Measurements from ENCODE around the gene BIRC6. TPM values are rescaled to one million over a fixed set of nuclear protein-coding genes. Genes with fewer than 3 reads are reported as not detected.

BIRC6 gene
- total and polyA plus RNA-seq, 2 of the 8 experiments (the other 6 are each of a cell fraction or from before 2014, with no cell fraction given), result 32.5 to 69.5 TPM

DNA sequence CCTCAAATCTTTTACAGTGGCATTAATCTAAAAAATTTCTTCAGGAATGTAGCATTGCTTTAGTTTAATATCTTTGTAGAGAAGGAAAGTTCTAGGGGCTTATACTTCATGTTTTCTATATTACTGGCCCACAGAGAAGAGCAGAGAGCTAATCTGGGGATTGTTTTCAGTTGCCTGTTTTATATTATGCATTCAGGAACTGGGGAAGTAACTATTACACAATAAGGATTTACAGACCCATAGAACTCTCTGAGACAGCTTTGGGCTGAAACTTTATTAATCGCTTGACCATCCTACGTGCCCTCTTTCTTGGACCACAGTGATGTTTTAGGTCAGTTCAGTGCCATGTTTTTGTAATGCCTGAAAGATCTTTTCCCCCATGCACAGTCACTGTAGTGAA, 29.9 kb downstream of the BIRC6 start:
- CTCF ChIA-PET (ENCODE audit: partially characterized antibody), result no interaction called here
- DNase-seq (ENCODE audit: low read depth in 1 of 2, low spot score in 2 of 2), result no peak
- no peak overlapping the region for H2BK120ac ChIP-seq (replicated peaks; ENCODE audit: low read depth, low read length)
- H3K4ac ChIP-seq (replicated peaks; ENCODE audit: insufficient read length, low read depth, low read length), result no peak overlapping the region
- FAIRE-seq, result no peak
- no peak overlapping the region for H2BK12ac ChIP-seq (ENCODE audit: low read depth, low read length)
- no peak overlapping the region for H2BK20ac ChIP-seq (ENCODE audit: low read length)
- H4K8ac ChIP-seq (ENCODE audit: extremely low read depth, insufficient read depth, low read length), result no peak overlapping the region
- H3K27ac ChIP-seq (ENCODE audit: low read depth, low read length), result no peak overlapping the region
- peaks cover 2 to 7% of the 10 kb centered on the region in 2 experiments for H4K20me1 ChIP-seq (replicated peaks in 1 of 2; ENCODE audit: control insufficient read depth in 1 of 2, insufficient read depth in 2 of 2, low read length in 2 of 2)
- no peak overlapping the region for H4K91ac ChIP-seq (replicated peaks; ENCODE audit: insufficient read length, low read length)
- WGBS, 2 experiments (ENCODE audit: extremely low coverage in 1 of 2, insufficient coverage in 1 of 2, insufficient read length in 1 of 2, insufficient replicate concordance in 2 of 2, low coverage in 1 of 2, low lambda C conversion rate in 2 of 2, missing lambda C conversion rate in 1 of 2), result 89% methylated on average over 2 of the region's 2 CpGs; no CpG with 5 or more reads in 1 of the 2 experiments
- H2AFZ ChIP-seq (ENCODE audit: low read length), result no peak overlapping the region
- no peak overlapping the region for H3K14ac ChIP-seq (ENCODE audit: insufficient read length)
- peaks cover 3 to 23% of the 10 kb centered on the region in 2 experiments; a peak in 2 of 4 replicates for H3K79me2 ChIP-seq (ENCODE audit: control insufficient read depth in 1 of 2, insufficient read depth in 2 of 2, low read length in 2 of 2)
- no peak overlapping the region for H3K9ac ChIP-seq (replicated peaks in 1 of 4; ENCODE audit: extremely low read depth in 1 of 4, low read depth in 3 of 4, low read length in 3 of 4)
- H3K9me3 ChIP-seq (ENCODE audit: insufficient read depth in 2 of 2, low read depth in 1 of 2, low read length in 1 of 2), result no peaks in the 10 kb centered on the region
- no peaks in the 10 kb centered on the region for H3K79me1 ChIP-seq (ENCODE audit: low read depth, low read length)
- H3K4me2 ChIP-seq (ENCODE audit: insufficient read depth in 1 of 2, low read depth in 2 of 2, low read length in 2 of 2), result no peak overlapping the region
- H3K27me3 ChIP-seq (replicated peaks in 1 of 4; ENCODE audit: control insufficient read depth in 3 of 4, extremely low read depth in 1 of 4, insufficient read depth in 3 of 4, low read length in 3 of 4), result no peaks in the 10 kb centered on the region
- no peak overlapping the region for H4K5ac ChIP-seq (ENCODE audit: insufficient read length, low read depth, low read length)
- POLR2A ChIA-PET (ENCODE audit: partially characterized antibody), result no interaction called here
- no peak overlapping the region for H3K23ac ChIP-seq (ENCODE audit: insufficient read length)
- H3K23me2 ChIP-seq (ENCODE audit: low read depth, low read length), result no peaks in the 10 kb centered on the region
- H2AK5ac ChIP-seq (ENCODE audit: low read depth, low read length), result no peak overlapping the region
- no peak overlapping the region for H2BK5ac ChIP-seq (ENCODE audit: low read depth, low read length)
- H2BK15ac ChIP-seq (ENCODE audit: low read length), result no peak overlapping the region
- H3K4me1 ChIP-seq (replicated peaks in 1 of 4; ENCODE audit: control insufficient read depth in 3 of 4, insufficient read depth in 4 of 4, low read length in 3 of 4), result no peaks in the 10 kb centered on the region
- peaks cover 4 to 31% (median 11%) of the 10 kb centered on the region in 4 experiments for H3K36me3 ChIP-seq (ENCODE audit: control insufficient read depth in 2 of 4, insufficient read depth in 4 of 4, low read length in 3 of 4)
- H3K56ac ChIP-seq (replicated peaks; ENCODE audit: insufficient read length, low read depth, low read length), result no peak overlapping the region
- H3K18ac ChIP-seq (ENCODE audit: extremely low read depth, low read length), result no peak overlapping the region
- no peak overlapping the region for H3K4me3 ChIP-seq (ENCODE audit: extremely low read depth in 1 of 4, insufficient read depth in 2 of 4, low read depth in 3 of 4, low read length in 4 of 4)
- TF ChIP-seq JUN (IDR thresholded peaks at IDR 0.05; ENCODE audit: low read depth, low read length), result no peak
- TF ChIP-seq KDM5A (IDR thresholded peaks at IDR 0.05; ENCODE audit: low read length), result no peak
- no peak for TF ChIP-seq NRF1 (IDR thresholded peaks at IDR 0.05; ENCODE audit: low read depth, low read length)
- TF ChIP-seq, protein P1, sequence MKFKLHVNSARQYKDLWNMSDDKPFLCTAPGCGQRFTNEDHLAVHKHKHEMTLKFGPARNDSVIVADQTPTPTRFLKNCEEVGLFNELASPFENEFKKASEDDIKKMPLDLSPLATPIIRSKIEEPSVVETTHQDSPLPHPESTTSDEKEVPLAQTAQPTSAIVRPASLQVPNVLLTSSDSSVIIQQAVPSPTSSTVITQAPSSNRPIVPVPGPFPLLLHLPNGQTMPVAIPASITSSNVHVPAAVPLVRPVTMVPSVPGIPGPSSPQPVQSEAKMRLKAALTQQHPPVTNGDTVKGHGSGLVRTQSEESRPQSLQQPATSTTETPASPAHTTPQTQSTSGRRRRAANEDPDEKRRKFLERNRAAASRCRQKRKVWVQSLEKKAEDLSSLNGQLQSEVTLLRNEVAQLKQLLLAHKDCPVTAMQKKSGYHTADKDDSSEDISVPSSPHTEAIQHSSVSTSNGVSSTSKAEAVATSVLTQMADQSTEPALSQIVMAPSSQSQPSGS (IDR thresholded peaks at IDR 0.05; ENCODE audit: low read length), result no peak
- TF ChIP-seq, protein P2, sequence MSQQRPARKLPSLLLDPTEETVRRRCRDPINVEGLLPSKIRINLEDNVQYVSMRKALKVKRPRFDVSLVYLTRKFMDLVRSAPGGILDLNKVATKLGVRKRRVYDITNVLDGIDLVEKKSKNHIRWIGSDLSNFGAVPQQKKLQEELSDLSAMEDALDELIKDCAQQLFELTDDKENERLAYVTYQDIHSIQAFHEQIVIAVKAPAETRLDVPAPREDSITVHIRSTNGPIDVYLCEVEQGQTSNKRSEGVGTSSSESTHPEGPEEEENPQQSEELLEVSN (IDR thresholded peaks at IDR 0.05), result no peak
- TF ChIP-seq BCL11A (IDR thresholded peaks at IDR 0.05; ENCODE audit: low read depth in 2 of 2, low read length in 2 of 2), result no peak
- TF ChIP-seq HDAC2 (IDR thresholded peaks at IDR 0.05; ENCODE audit: borderline replicate concordance in 1 of 2, low read depth in 2 of 2, low read length in 2 of 2), result no peak
- TF ChIP-seq POLR2A (IDR thresholded peaks at IDR 0.05; ENCODE audit: control extremely low read depth in 1 of 2, low read depth in 2 of 2, low read length in 2 of 2), result no peak
- TF ChIP-seq FOSL1 (IDR thresholded peaks at IDR 0.05; ENCODE audit: insufficient read depth, low read depth, low read length), result no peak
- no peak for TF ChIP-seq BRCA1 (IDR thresholded peaks at IDR 0.05; ENCODE audit: low read depth, low read length)
- TF ChIP-seq YY1 (IDR thresholded peaks at IDR 0.05; ENCODE audit: low read depth, low read length), result no peak
- no peak for TF ChIP-seq RBBP5 (IDR thresholded peaks at IDR 0.05; ENCODE audit: borderline replicate concordance, low read depth, low read length)
- no peak for TF ChIP-seq TAF7 (optimal IDR thresholded peaks at IDR 0.05; ENCODE audit: borderline replicate concordance, low read depth, low read length)

Measured in H1 (cell line).